ENCODE results near the gene NAA25.
A peak's percentile ranks its signal among the peaks of the same experiment; 100 is the strongest.

The NAA25 gene

DNA sequence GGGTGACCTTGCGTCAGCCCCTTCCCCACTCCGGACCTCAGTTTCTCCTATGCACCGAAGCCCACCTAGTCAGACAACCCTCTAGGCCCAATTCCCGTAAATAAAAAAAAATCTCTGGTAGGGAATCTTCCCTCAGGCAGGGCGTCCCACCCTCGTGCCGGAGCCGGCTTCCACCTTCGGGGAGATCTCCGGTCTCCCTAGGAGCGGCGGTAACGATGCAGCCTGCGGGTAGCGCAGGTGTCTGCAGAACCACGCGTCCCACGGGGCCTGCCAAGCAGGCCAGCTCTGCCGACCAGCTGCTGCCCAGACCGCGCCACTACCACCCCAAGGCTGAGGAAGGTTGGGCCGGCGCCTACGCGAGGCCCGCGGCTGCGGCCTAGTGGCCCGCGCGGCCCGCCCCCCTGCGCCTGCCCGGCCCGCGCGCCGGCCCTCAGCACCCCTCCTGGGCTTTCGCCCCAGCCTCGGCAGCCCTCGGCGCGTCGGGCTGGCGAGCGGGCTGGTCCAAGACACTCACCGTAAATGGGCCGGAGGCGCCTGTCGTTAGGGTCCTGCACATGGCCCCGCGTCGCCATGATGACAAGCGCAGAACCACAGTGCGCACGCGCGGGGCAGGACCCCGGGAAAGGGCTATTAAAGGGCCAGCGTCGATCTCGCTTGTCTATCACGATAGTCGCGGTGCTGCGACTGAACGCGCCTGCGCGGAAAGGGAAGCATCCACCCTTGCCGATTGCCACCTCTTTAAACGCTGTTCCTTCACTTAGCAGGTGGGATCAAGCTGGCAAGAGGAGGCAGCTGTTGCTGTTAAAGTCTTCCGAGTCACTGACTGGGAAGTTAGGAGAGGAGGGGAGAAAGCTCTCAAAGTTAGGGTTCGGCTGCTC, at the start of gene NAA25:
NAA25 (minus strand) TSS at position 582 of the 878 bp plus-strand sequence; CDS start at position 572, 10 bp downstream.
- DNase-seq (ENCODE audit: low read depth in 2 of 2): peak; percentile 66 to 67

- no peak for DNase-seq (ENCODE audit: low read depth in 2 of 2)
Measured at GRCh38 chr12:112153893-112154219, 45.3 kb upstream of the NAA25 start.

DNA sequence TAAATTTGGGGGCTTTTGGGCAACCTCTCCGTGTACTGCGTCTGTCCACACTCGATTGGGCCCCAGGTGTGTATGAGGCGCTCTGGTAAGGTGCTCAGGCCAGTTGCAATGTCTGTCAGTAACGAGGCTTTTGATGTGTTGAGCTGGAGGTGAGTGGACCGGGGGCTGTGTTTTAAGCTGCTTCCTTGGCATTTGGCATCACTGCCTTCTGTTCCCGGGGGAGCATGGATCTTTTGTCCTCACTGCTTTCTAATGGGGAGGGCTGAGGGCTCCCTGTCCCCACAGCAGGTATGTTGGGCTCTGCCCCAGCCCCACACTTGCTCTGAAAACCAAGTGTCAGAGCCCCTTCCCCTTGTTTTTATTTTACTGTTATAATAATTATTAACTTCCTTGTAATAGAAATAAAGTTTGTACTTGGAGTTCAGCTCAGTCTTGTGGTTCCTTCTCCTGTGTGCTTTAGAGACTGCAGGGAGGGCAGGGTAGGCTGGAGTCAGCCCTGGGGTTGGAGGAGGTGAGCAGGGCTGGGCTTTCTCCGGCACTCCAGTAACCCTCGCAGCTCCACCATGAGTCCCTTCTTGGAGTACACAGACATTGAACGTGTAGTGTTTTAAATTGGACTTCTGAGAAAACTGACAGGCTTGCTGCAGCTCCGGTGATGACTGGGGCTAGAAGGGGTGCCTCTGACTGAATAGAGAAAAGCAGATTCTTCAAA, 44.8 kb upstream of the NAA25 start:
- no peak for DNase-seq (ENCODE audit: low read depth in 2 of 2)

- DNase-seq (ENCODE audit: low read depth in 2 of 2): no peak
Measured at GRCh38 chr12:112151766-112152541, 43.4 kb upstream of the NAA25 start.

DNA sequence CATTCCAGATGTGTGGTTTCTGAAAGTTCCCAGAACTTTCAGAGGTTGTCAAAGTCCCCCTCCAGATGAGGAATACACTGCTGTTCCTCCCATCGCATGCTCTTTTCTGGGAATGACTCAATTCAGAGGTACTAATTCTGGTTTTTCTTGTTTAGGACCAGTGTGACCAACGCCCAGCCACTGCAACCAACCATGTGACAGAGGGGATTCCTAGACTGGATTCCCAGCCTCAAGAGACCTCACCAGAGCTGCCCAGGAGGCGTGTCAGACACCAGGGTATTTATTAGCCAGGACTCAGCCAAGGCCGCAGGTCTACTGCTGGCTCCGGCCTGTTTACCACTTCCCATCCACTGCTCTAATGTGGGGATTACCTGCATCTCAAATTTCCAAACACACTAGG, 41.0 kb upstream of the NAA25 start:
- DNase-seq (ENCODE audit: low read depth in 2 of 2): no peak

DNA sequence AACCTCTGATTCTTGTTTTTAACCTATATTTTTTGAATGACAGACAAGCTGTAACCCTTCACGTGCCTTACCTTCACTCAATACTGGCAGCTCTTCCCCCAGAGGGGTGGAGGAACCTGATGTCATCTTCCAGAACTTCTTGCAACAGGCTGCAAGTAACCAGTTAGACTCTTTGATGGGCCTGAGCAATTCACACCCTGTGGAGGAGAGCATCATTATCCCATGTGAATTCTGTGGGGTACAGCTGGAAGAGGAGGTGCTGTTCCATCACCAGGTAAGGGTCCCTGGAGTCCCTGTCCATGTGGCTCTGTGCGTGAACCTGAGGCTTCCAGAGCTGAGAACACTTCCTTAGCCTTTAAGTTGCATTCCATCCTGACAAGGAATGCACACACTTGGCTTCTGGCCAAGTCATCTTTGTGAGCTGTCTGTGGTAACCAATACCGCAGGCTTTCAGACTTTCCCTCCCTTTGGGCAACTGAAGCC, 39.5 kb upstream of the NAA25 start:
- DNase-seq (ENCODE audit: low read depth in 2 of 2): peak; percentile 67 to 68

DNA sequence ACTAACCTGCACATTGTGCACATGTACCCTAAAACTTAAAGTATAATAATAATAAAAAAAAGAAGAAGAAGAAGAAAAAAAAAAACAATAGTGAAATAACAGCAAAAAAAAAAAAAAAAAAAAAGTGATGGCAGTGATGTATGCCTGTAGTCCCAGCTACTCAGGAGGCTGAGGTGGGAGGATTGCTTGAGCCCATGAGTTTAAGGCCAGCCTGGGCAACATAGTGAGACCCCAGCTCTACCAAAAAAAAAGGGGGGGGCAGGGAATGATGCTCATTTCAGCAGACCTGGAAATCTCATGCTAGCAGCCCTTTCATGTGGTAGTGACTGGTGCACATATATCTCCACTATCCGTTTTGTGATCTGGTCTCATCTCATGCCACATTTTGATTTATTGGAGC, 37.5 kb upstream of the NAA25 start:
- DNase-seq (ENCODE audit: low read depth in 2 of 2): no peak

DNA sequence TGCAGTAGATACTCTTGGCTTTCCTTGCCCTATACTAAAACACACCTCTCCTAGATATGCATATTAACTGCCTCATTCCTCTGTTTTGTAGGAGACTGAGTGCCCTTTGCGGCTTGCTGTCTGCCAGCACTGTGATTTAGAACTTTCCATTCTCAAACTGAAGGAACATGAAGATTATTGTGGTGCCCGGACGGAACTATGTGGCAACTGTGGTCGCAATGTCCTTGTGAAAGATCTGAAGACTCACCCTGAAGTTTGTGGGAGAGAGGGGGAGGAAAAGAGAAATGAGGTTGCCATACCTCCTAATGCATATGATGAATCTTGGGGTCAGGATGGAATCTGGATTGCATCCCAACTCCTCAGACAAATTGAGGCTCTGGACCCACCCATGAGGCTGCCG, 32.1 kb upstream of the NAA25 start:
- DNase-seq (ENCODE audit: low read depth in 2 of 2): no peak

DNA sequence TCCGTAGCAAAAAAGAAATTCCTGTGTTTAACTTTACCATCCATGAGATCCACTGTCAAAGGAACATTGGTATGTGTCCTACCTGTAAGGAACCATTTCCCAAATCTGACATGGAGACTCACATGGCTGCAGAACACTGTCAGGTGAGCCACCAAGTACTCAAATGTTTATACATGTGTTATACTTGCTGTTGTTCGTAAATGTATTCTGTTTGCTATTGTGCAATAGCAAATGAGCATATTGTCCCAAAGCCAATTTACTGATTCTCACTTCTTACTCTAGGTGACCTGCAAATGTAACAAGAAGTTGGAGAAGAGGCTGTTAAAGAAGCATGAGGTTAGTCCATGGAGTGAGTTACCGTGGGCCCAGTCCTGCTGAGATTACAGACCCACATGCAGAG, 26.1 kb upstream of the NAA25 start:
- DNase-seq (ENCODE audit: low read depth in 2 of 2): no peak

- DNase-seq (ENCODE audit: low read depth in 2 of 2): no peak
Measured at GRCh38 chr12:112133418-112133817, 24.8 kb upstream of the NAA25 start.

DNA sequence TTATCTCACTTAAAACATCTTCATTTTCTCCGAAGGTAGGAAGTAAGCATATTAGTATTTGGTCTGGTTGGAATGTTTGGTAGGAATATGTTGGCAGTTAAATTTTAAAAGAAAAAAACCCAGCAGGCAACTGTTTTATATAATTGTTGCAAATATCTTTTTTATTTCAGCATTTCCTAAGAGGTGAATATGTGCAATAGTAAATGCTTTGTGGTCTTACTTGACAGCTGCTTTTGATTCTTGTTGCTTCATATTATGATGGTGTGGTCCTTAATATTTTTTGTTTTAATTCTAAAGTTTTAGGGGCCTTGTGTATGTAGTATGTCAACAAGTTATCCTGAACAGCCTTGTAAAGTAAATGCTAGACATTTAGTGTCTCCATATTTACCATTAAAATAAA, 23.1 kb upstream of the NAA25 start:
- no peak for DNase-seq (ENCODE audit: low read depth in 2 of 2)

DNA sequence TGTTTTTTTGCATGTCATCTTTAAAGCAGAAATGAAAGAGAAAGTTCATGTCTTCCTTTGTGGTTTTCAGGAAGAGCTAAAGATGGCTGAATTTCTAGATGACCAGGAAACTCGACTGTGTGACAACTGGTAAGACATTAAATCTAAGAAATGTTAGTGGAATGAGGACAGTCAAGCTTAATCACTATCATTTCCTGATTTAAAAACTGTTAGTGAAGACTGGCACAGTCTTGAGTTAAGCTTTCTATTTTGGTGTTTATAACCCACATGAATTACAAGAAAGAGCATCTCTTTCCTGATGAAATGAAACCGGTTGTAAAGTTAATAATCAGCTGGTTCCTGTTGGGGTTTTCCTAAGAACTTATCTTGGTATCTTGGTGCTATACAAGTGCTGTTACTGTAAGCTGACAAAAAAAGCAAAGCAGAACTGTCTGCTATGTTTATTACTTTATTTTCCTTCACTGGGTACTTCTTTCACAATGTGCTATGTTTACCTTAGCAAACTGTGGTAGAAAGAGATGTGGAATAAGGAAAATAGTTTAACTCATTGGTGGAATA, 21.9 kb upstream of the NAA25 start:
- no peak for DNase-seq (ENCODE audit: low read depth in 2 of 2)

DNA sequence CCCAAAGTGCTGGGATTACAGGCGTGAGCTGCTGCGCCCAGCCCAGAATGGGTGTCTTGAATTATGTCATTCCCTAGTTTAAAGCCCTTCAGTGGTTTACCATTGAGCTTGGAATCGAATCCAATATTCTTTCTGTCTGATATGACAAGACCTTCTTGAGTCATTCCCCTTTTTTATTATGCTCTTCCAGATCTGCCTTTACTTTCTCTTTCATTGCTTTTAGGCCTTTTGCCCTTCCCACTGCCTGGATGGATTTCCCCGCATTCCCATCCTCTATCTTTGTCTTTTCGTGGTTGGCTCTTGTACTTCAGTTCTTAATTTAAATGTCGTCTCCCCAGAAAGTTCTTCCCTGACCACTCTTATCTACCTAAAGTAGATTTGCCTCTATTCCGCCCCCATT, 18.3 kb upstream of the NAA25 start:
- DNase-seq (ENCODE audit: low read depth in 2 of 2): no peak

GRCh38 chr12:112126000-112126438, 17.4 kb upstream of the NAA25 start:
- no peak for DNase-seq (ENCODE audit: low read depth in 2 of 2)

DNA sequence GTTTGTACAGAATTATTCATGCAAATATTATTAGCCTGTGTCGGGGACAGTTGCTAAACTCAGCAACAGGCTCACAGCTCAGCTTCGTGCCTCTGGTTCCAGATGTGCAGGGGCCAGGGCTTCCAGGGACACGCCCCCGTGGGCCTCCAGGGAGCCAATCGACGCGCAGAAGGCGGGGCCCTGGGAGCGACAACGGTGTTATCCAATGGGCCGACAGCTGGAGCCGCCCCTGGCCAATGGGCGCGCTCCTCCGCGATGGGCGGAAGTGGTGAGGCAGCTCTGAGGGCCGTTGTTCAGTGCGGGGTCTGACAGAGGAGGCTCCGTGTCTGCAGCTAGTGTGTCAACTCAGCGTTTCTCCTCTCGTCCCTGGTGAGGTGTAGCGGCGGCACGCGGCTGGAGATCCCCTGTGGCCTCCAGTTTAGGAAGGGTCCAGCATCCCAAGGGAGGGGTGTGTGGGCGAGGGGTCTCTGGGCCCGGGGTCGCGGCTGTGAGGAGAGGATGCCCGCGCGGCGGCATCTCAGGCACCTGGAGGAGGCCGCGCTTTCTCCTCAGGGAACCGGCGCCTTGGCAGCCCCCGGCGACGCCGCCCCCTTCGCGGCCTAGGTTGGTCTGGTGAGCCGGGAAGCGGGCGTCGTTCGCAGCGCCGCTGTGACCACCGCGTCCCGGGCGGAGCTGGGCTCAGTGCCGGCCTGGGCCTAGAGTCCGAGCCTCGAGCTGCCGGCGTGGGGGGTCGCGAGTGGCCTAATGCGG, 16.8 kb upstream of the NAA25 start, which contains the start of gene TRAFD1:
TRAFD1 (plus strand) TSS at position 311 of the 750 bp plus-strand sequence. CDS start 4,963 bp downstream, outside the sequence.
- peak; percentile 92 to 93 for DNase-seq (ENCODE audit: low read depth in 2 of 2)

DNA sequence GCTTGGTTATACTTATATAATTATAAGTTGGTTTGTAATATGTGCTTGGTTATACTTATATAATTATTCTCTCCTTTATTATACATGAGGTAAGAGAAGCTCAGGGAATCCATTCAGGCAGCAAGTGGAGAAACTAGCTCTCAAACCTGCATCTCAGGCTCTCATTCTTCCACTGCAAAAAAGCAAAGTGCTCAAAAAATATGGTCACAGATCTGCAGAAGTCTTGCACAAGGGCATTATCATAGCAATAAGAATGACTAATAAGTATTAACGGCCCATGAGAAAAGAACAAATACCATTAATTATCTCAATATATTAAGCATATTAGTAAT, 16.3 kb upstream of the NAA25 start:
- DNase-seq (ENCODE audit: low read depth in 2 of 2): no peak

DNA sequence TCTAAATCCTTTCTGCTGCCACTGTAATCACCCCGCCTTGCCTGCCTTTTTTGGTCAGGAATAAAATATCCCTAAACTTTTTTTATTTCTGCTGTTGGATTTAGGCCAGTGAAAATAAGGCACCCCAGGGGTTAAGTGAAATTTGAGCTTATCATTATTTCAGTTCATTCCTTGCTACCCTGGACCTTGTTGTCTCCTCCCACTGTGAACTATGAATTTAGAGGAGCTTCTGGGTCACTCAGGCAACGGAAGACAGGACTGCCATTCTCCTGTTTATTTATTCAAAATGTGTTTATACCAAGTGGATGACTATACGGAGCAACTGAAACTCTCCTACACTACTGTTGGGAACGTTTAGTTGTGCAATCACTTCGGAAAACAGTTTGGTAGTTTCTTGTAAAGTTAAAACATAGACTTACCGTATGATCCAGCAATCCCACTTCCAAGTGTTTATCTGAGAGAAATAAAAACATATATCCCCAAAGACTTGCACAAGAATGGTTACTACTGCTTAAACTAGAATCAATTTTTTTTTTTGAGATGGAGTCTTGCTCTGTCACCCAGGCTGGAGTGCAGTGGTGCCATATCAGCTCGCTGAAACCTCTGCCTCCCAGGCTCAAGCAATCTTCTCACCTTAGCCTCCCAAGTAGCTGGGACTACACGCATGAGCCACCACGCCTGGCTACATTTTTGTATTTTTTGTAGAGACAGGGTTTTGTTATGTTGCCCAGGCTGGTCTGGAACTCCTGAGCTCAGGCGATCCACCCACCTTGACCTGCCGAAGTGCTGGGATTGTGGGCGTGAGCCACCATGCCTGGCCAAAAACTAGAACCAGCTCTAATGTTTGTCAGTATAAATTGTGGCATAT, 14.5 kb upstream of the NAA25 start:
- DNase-seq (ENCODE audit: low read depth in 2 of 2): no peak

- DNase-seq (ENCODE audit: low read depth in 2 of 2): peak; percentile 47 to 49
Measured at GRCh38 chr12:112121780-112122565, 13.4 kb upstream of the NAA25 start.

GRCh38 chr12:112117685-112118084, 9.1 kb upstream of the NAA25 start:
- no peak for DNase-seq (ENCODE audit: low read depth in 2 of 2)

Measured in fibroblast of skin of left quadriceps (primary cell).